Thoracic aorta (tissue), 2 donors: ENCODE data around the gene HPSE2. TPM values are rescaled to one million over a fixed set of nuclear protein-coding genes. Genes with fewer than 3 reads are reported as not detected.

Source experiments
- ATAC-seq: fragments of 150-250 bp; one replicate; pipeline ENCODE4 v1.8.0; 2017; ENCODE audit warnings: low read depth; ENCODE audit not compliant: insufficient number of reproducible peaks, low FRiP score
- DNase-seq: peaks from one replicate; pipeline ENCODE4 v3.0.0-alpha.2; 2020; ENCODE audit warnings: low spot score
- H3K27ac ChIP-seq, 2 donors: fragments of 200-600 bp; sonication (generic); 1 replicate in 1 of 2; 2 replicates in 1 of 2; pipeline ENCODE4 v1.5.1; 2016; ENCODE audit warnings: mild to moderate bottlenecking in 2 of 2, moderate library complexity in 2 of 2
- H3K27me3 ChIP-seq: fragments of 200-600 bp; sonication (generic); replicated peaks from 2 replicates; pipeline ENCODE4 v1.6.0; 2016; ENCODE audit warnings: mild to moderate bottlenecking; ENCODE audit not compliant: insufficient read depth
- H3K36me3 ChIP-seq: fragments of 200-600 bp; sonication (generic); one replicate; pipeline ENCODE4 v1.5.1; 2016
- H3K4me1 ChIP-seq, 2 donors: fragments of 200-600 bp; sonication (generic); 1 replicate in 1 of 2; 2 replicates in 1 of 2; pipeline versions ENCODE4 v1.5.1 to v1.6.0; 2016; ENCODE audit warnings: low read depth in 2 of 2, mild to moderate bottlenecking in 1 of 2; ENCODE audit not compliant: control insufficient read depth in 1 of 2
- H3K4me3 ChIP-seq: fragments of 200-600 bp; sonication (generic); 2 replicates; pipeline ENCODE4 v1.5.1; 2016; ENCODE audit warnings: mild to moderate bottlenecking
- H3K9me3 ChIP-seq: fragments of 200-600 bp; sonication (generic); 2 replicates; pipeline ENCODE4 v1.5.1; 2016
- CTCF ChIP-seq: fragments of 200-600 bp; sonication (generic); IDR thresholded peaks from one replicate; pipeline ENCODE4 v1.5.1; 2019; ENCODE audit warnings: antibody characterized with exemption
- total RNA-seq, 2 donors: library from RNA; depleted of rRNA; stranded (reverse); fragments of >200 nt; gene quantifications; one replicate each; pipeline versions ENCODE4 v1.1.0 to v1.2.3, GENCODE V29; 2016

The HPSE2 gene
- total RNA-seq, 2 donors from 2014 or later, result 1.1 to 1.8 TPM

GRCh38 chr10:98644466-98644865 lies 591.2 kb downstream of the HPSE2 start:
- no peak overlapping the region for H3K27ac ChIP-seq
- DNase-seq (no peak), ATAC-seq (no peak)
- H3K36me3 ChIP-seq, result no peaks in the 10 kb centered on the region
- no peaks in the 10 kb centered on the region for H3K27me3 ChIP-seq
- no peak overlapping the region for H3K4me3 ChIP-seq
- H3K4me1 ChIP-seq, result no peaks in the 10 kb centered on the region
- no peak for TF ChIP-seq CTCF
- no peaks in the 10 kb centered on the region for H3K9me3 ChIP-seq

- Histone ChIP-seq H3K9me3 (no peaks in the 10 kb centered on the region), H3K36me3 (no peaks in the 10 kb centered on the region), H3K4me3 (no peak overlapping the region), H3K27ac (no peak overlapping the region), H3K4me1 (no peaks in the 10 kb centered on the region), H3K27me3 (no peaks in the 10 kb centered on the region)
- TF ChIP-seq CTCF, result no peak
- DNase-seq (no peak), ATAC-seq (no peak)
Measured at GRCh38 chr10:98642281-98642680, 593.4 kb downstream of the HPSE2 start.

- ATAC-seq (no peak), DNase-seq (no peak)
Measured at GRCh38 chr10:98638920-98639319, 596.7 kb downstream of the HPSE2 start.

GRCh38 chr10:98636921-98637329 lies 598.7 kb downstream of the HPSE2 start:
- Histone ChIP-seq H3K27me3 (no peaks in the 10 kb centered on the region), H3K9me3 (no peaks in the 10 kb centered on the region), H3K4me3 (no peak overlapping the region), H3K27ac (no peak overlapping the region), H3K4me1 (no peaks in the 10 kb centered on the region), H3K36me3 (no peaks in the 10 kb centered on the region)
- no peak for TF ChIP-seq CTCF
- DNase-seq (no peak), ATAC-seq (no peak)

More at GRCh38 chr10:98638920-98639319, 596.7 kb downstream of the HPSE2 start:
- no peaks in the 10 kb centered on the region for H3K9me3 ChIP-seq
- H3K27ac ChIP-seq, result no peak overlapping the region
- H3K36me3 ChIP-seq, result no peaks in the 10 kb centered on the region
- no peaks in the 10 kb centered on the region for H3K4me1 ChIP-seq
- no peak overlapping the region for H3K4me3 ChIP-seq
- H3K27me3 ChIP-seq, result no peaks in the 10 kb centered on the region
- TF ChIP-seq CTCF, result no peak

- Histone ChIP-seq H3K27me3 (no peaks in the 10 kb centered on the region), H3K4me3 (no peak overlapping the region), H3K27ac (no peak overlapping the region), H3K9me3 (no peaks in the 10 kb centered on the region), H3K36me3 (no peaks in the 10 kb centered on the region), H3K4me1 (no peaks in the 10 kb centered on the region)
- ATAC-seq (no peak), DNase-seq (no peak)
- TF ChIP-seq CTCF, result no peak
Measured at GRCh38 chr10:98632456-98633150, 603.0 kb downstream of the HPSE2 start.
